NCI-H748 (cell line): ENCODE data around the gene ZNHIT2.
A peak's percentile ranks its signal among the peaks of the same experiment; 100 is the strongest.

Experiments
- DNase-seq: peaks from one replicate; lab custom pipeline; 2025; ENCODE audit not compliant: unreplicated experiment; lab: John Stamatoyannopoulos, UW

The ZNHIT2 gene

DNA sequence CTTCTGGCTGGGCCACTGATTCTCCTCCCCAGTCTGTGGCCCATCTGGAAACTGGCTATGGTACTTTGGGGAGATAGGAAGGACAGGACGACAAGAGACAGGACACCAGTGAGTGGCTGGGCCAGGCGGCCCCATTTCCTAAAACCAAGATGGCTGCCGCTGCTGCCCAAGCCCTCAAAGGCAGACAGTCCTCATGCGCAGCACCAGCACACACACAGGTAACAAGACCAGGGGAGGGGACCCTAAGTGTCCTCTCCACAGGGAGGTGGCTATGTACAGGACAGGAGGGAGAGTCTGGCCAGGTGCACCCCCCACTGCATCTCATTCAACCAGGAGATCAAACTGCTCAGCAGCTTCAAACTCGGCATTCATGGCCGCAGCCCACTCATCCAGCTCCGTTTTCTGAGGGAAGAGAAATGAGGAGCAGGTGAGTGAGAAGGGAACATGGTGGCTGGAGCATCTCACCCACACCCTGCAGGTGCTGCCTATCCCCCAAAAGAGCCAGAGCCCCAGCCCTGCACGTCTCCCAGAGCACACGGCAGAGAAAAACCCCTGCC is 38.6 kb downstream of the ZNHIT2 start:
- DNase-seq = no peak

DNA sequence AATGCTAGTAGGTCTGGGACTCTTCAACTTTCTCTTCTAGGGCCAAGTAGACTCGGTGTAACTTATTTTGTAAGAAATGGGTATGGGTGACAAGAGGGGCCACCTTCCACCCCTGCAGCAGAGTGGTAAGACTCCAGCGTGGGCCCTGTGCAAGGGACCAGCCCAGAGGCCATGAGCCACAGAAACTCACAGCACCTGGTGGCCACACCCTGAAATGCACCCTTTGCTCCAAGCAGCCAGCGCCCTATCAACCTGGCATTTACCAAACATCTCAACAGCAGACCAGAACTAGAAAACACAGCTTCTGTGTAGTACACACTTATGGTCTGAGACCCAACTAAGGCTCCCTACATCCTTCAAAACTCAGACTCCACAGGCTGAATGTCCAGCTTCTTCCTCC is 39.4 kb downstream of the ZNHIT2 start:
- DNase-seq = peak; percentile 36

DNA sequence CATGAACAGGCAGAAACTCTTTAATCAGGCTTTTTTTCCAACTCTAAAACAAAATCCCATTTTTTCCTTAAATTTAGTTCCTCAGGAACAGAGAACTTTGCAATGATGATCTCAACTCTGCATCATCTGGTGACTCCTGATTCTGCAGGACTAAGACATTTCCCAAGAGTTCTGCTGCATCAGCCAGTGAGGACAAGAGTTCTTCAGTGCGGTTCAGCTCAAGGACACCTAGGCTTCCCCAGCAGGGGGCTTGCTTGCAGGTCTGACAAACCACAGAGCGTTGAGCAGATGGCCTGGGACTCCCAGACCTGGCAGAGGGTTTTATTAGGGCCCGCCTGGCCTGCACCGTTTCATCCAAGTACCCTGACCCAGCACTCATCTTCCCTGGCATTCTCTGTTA is 40.0 kb downstream of the ZNHIT2 start:
- DNase-seq = no peak

DNA sequence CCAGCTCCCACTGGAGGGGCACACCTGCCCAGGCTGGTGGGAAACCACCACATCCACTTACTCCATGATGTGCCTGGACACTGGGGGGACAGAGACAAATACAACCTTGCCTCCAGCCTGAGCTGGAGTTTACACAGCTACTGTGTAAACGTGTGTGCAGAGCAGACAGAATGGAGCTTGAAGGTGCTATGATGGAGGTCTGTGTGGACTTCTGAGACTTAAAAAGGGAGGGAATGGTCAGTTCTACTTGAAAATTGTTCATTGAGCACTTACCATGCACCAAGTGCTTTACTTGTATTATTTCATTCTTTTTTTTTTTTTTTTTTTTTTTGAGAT is 44.9 kb downstream of the ZNHIT2 start:
- no peak for DNase-seq

DNA sequence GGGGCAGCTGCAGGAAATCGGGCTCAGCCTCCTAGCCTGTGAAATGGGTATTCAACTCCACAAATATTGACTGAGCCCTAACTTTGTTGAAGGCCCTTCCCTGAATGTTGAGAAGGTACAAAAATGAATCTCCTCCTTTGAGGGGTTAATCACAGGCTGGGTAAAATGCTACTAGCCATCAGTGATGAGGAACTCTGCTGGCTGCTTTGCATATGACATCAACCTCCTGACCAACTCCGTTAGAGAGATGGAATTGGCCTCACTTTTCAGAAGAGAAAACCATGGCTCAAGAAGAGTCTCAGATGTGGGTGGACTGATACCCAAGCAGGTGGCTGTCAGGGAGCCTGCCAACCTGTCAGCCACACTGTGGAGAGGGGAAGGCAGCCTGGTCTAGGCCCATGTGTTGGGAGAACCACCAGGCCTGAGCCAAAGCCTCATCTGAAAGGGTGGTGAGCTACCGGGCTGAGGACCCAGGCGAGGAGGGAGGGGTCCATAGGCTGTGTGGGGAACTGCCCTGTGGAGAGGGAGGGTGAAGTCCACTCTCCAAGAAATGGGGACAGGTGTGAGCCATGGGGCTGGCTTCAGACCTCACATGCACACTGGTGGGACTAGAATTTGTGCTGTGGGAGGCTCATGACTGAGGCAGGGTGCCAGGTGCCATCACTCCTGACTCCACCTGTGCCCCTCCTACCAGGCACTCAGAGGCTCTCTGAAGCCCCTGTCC is 45.4 kb downstream of the ZNHIT2 start:
- DNase-seq = no peak

DNA sequence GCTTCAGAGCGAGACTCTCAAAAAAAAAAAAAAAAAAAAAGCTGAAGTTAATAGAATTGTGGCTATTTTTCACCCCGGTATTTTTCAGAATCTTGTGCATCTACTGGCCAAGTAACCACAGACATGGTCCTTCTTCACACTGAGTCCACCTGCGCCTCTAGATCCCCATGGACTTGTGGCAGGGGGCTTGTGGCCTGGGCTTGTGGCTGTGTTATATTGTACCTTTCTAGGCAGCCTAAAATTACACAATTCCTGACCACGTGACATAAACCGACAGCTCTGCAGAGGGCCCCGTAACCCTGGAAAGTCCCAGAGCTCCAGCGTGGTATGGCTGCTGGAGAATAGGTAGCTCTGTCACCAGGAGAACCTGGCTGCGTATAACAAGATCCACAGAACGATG is 48.3 kb downstream of the ZNHIT2 start:
- DNase-seq = no peak

DNA sequence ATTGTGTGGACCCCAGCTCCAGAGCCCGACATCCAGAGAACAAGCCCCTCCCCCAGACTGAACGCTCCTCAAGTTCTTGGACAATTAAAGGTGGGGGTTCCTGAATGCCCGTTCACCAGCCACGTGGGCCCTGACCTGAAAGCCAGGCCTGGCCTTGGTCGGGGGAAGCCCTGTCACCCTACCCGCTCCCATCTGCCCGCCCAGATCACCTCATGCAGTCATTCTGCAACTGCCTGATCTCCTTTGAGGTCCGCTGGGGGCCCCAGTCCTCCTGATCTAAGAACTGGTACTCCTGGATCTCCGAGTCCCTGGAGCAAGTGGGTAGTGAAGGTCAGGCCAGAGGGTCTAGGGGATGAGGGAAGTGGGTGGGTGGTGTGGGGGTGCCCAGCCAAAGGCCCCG is 50.1 kb downstream of the ZNHIT2 start:
- DNase-seq = no peak

DNA sequence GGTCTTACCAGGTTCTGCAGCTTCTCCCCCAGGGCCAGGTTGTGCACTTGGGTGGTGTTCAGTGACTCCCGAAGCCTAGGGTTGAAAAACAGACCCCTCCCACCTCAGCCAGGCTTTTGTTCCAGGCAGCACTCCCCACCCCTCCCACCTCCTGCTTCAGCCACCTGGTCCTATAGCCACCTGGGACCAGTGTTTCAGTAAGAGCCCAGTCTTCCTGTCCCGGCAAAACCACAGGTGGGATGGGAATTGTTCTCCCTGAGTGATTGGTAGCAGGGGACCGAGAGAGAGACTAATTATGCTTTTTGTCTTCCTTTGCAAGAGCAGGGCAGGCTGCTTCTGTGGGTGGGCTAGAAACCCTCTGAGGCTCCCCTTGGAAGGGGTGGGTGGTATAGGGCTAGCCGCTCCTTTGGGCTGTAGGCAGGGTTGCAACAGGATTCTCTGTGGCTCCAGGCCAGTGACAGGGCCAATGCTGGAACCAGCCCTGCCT is 50.7 kb downstream of the ZNHIT2 start:
- DNase-seq = no peak
